PFSK-1 (cell line): ENCODE data around the gene PLA2G3.

ENCODE experiments used
- FOXP2 ChIP-seq: optimal IDR thresholded peaks from 2 replicates; pipeline ENCODE3; 2011; ENCODE audit warnings: borderline replicate concordance, control low read depth, inconsistent platforms; ENCODE audit not compliant: insufficient read depth; ENCODE audit errors: extremely low read length, extremely low read depth
- POLR2AphosphoS5 ChIP-seq: IDR thresholded peaks from 2 replicates; pipeline ENCODE4 v1.6.1; 2012; ENCODE audit warnings: low read depth, mild to moderate bottlenecking, control low read depth, low read length, moderate library complexity
- SIN3A ChIP-seq: IDR thresholded peaks from 2 replicates; pipeline ENCODE4 v1.6.1; 2012; ENCODE audit warnings: mild to moderate bottlenecking, low read length, moderate library complexity, borderline replicate concordance; ENCODE audit not compliant: insufficient read depth
- TAF1 ChIP-seq: IDR thresholded peaks from 2 replicates; pipeline ENCODE4 v1.6.1; 2012; ENCODE audit warnings: low read length, control low read depth, borderline replicate concordance; ENCODE audit not compliant: insufficient read depth
- TF ChIP-seq, protein P1 (sequence below), 2 experiments: IDR thresholded peaks; 2 replicates each; pipeline versions ENCODE4 v1.6.1 to v1.8.0; 2011 to 2012; ENCODE audit warnings: low read depth in 2 of 2, low read length in 2 of 2, control low read depth in 1 of 2, inconsistent platforms in 1 of 2, mild to moderate bottlenecking in 1 of 2, moderate library complexity in 1 of 2; ENCODE audit not compliant: insufficient read depth in 1 of 2

Gene PLA2G3

DNA sequence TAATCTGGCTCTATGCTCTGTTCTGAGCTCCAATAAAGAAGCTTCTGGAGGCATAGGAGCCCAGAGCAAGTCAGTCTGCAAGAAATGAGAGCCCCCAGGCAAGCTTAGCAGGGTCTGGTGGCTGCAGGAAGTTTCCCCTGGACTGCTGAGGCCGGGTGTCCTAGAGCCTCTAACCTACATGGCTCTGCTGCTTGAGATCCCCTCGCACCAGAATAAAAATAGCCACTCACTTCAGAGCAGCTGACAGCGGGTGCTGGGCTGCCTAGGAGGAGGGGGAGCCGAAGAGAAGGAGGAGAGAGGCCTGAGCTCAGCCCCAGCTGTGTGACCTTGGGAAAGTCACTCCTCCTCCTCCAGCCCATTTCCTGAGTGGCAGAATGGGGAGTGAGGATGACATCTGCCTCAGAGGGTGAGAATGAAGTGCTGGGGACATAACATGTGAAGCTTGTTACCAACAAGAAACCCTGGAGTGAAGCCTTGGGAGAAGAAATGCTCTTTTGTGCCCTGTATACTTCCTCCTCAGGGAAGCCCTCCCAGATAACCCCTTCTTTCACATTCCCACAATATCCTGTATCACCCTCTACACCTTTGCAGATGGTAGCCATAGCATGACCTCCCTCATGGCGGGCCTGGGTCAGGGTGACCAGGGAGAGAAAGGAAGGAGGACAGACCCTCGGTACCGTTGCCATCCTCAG, 21.1 kb downstream of the PLA2G3 start:
- TF ChIP-seq FOXP2 = no peak
- TF ChIP-seq POLR2AphosphoS5 = no peak
- TF ChIP-seq TAF1 = no peak
- TF ChIP-seq, protein P1, sequence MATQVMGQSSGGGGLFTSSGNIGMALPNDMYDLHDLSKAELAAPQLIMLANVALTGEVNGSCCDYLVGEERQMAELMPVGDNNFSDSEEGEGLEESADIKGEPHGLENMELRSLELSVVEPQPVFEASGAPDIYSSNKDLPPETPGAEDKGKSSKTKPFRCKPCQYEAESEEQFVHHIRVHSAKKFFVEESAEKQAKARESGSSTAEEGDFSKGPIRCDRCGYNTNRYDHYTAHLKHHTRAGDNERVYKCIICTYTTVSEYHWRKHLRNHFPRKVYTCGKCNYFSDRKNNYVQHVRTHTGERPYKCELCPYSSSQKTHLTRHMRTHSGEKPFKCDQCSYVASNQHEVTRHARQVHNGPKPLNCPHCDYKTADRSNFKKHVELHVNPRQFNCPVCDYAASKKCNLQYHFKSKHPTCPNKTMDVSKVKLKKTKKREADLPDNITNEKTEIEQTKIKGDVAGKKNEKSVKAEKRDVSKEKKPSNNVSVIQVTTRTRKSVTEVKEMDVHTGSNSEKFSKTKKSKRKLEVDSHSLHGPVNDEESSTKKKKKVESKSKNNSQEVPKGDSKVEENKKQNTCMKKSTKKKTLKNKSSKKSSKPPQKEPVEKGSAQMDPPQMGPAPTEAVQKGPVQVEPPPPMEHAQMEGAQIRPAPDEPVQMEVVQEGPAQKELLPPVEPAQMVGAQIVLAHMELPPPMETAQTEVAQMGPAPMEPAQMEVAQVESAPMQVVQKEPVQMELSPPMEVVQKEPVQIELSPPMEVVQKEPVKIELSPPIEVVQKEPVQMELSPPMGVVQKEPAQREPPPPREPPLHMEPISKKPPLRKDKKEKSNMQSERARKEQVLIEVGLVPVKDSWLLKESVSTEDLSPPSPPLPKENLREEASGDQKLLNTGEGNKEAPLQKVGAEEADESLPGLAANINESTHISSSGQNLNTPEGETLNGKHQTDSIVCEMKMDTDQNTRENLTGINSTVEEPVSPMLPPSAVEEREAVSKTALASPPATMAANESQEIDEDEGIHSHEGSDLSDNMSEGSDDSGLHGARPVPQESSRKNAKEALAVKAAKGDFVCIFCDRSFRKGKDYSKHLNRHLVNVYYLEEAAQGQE (IDR thresholded peaks at IDR 0.05; ENCODE audit: insufficient read depth in 1 of 2, low read depth in 2 of 2, low read length in 2 of 2) = no peak
- TF ChIP-seq SIN3A = no peak

DNA sequence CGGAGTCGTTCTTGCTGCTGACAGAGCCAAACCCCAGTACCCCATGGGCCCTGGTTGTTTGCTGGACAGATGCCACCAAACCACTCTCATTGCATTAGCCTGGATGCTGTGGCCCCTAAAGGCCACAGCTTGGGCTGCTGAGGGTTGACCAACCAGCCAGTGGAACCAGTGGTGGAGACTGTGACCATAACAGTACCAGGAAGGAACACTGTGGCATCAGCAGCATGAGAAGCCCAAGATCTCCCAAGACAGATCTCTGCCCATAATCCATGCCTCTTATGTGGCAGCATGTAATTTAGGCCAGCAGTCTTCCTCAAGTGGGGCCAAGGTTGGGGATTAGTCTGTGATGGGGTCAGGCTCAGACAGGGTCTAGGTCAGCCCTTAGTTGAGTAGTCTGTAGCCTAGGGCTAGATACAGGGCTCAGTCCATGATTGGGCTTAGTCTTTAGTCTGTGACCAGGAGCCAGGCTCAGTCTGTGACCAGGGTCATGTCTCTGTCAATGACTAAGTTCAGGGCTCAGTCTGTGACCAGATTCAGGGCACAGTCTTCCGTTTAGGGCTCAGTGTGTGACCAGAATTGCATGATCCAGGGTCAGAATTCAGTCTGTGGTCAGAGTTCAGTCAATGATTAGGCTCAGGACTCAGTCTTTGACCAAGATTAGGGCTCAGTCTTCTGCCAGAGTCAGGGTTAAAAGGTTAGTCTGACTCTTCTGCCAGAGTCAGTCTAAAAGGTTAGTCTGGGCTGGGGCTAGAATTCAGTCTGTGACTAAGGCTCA, 22.1 kb downstream of the PLA2G3 start:
- TF ChIP-seq, protein P1 (IDR thresholded peaks at IDR 0.05; ENCODE audit: insufficient read depth in 1 of 2, low read depth in 2 of 2, low read length in 2 of 2) = no peak
- TF ChIP-seq SIN3A (no peak), POLR2AphosphoS5 (no peak), FOXP2 (no peak), TAF1 (no peak)

DNA sequence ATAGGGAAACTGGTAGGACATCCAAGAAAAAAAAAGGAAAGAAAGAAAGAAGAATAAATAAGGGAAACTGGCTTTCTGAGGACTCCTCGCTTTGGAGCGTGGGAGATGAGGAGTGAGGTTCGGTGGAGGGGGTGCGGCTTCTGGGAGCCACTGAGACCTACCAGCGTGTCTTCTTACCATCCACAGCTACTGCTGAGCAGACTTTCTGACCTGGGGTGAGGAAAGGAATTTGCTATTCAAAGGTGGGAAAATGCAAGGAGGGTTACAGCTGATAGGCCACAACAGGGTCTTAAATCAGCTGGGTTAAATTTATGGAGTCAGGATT, 32.5 kb downstream of the PLA2G3 start:
- TF ChIP-seq FOXP2 = no peak
- TF ChIP-seq POLR2AphosphoS5 = no peak
- TF ChIP-seq TAF1 = no peak
- TF ChIP-seq, protein P1 (IDR thresholded peaks at IDR 0.05; ENCODE audit: insufficient read depth in 1 of 2, low read depth in 2 of 2, low read length in 2 of 2) = no peak
- no peak for TF ChIP-seq SIN3A

DNA sequence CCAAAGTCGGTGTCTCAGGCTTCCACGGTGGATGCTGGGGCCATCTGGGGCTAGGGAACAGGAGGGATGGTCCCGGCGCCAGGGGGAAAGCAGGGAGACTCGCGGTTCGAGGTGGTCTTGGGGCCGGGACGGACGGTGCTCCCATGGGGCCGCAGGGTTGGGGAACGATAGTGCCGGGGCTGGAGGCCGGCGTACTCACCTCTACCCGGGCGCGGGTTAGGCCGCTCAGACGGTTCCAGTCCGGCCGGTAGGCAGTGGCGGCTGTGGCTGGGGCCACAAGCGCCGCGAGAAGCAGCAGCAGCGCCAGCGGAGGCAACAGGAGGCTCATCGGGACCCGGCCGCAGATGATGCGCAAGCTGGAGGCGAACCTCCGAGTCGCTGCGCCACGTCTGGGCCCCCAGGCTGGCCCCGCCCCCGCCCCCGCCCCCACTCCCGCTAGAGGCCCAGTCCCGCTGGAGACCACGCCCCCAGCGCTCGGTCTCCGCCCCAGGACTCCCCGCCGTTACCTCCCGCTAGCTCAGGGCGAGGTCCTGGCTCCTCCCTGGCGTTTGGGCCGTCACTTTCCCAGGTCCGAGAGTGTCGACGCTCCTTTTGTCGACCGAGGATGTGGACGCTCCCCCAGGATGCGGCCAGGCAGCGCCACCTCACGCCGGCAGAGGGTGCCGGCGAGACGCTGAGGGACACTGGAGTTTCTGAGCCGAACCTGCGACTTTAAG, 33.0 kb downstream of the PLA2G3 start, which contains the start of gene SELENOM:
Gene SELENOM, minus strand, starts transcription at position 391 of the 716 bp plus-strand sequence. Its CDS starts 63 bp downstream, at position 328.
- TF ChIP-seq POLR2AphosphoS5 (no peak), TAF1 (no peak)
- TF ChIP-seq, protein P1 (IDR thresholded peaks at IDR 0.05; ENCODE audit: insufficient read depth in 1 of 2, low read depth in 2 of 2, low read length in 2 of 2) = no peak
